Stomach smooth muscle (tissue), 2 donors: Measurements from ENCODE around the gene PPP1R15A.
"Not testable (repeated sequence)": the region's sequence is repeated elsewhere in the genome, so short reads cannot be mapped to it uniquely, and the experiment has no call there.

Source experiments
- H3K27ac ChIP-seq: one replicate; pipeline ENCODE4 v1.7.0; 2013; ENCODE audit warnings: mild to moderate bottlenecking, low read length, inconsistent platforms
- H3K27me3 ChIP-seq, 2 donors: one replicate each; pipeline ENCODE4 v1.7.0; 2013; ENCODE audit warnings: low read length in 2 of 2; ENCODE audit not compliant: insufficient read depth in 2 of 2, control insufficient read depth in 1 of 2
- H3K36me3 ChIP-seq, 2 donors: one replicate each; pipeline ENCODE4 v1.7.0; 2013; ENCODE audit warnings: low read length in 2 of 2; ENCODE audit not compliant: control insufficient read depth in 2 of 2, insufficient read depth in 2 of 2
- H3K4me1 ChIP-seq: one replicate; pipeline ENCODE4 v1.7.0; 2013; ENCODE audit warnings: low read length; ENCODE audit not compliant: control insufficient read depth, insufficient read depth
- H3K4me3 ChIP-seq, 2 donors: one replicate each; pipeline ENCODE4 v1.7.0; 2013; ENCODE audit warnings: low read length in 2 of 2
- H3K9ac ChIP-seq, 2 donors: one replicate each; pipeline ENCODE4 v1.7.0; 2013; ENCODE audit warnings: low read length in 2 of 2, mild to moderate bottlenecking in 1 of 2
- H3K9me3 ChIP-seq, 2 donors: one replicate each; pipeline ENCODE4 v1.7.0; 2013; ENCODE audit warnings: low read length in 2 of 2; ENCODE audit not compliant: control insufficient read depth in 2 of 2
- donor health status: healthy.
- donor health status: Pancreatic carcinoma.

The PPP1R15A gene

DNA sequence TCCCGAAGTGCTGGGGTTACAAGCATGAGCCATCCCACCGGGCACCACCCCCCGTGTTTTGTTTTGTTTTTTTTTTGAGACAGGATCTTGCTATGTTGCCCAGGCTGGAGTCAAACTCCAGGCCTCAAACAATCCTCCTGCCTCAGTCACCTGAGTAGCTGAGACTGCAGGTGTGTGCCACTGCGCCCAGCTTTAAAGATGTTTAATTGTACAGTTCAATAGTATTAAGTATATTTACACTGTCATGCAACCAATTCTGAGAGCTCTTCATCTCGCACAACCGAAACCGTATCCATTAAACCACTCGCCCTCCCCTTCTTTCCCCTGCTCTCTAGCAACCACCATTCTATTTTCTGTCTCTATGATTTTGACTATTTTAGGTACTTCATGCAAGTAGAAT is 43.5 kb downstream of the PPP1R15A start:
- Histone ChIP-seq H3K36me3 (peaks cover 42 to 54% of the 10 kb centered on the region in 2 donors), H3K9me3 (no peaks in the 10 kb centered on the region), H3K27me3 (no peaks in the 10 kb centered on the region), H3K27ac (no peak overlapping the region), H3K4me3 (no peak overlapping the region), H3K4me1 (no peaks in the 10 kb centered on the region), H3K9ac (no peak overlapping the region)

DNA sequence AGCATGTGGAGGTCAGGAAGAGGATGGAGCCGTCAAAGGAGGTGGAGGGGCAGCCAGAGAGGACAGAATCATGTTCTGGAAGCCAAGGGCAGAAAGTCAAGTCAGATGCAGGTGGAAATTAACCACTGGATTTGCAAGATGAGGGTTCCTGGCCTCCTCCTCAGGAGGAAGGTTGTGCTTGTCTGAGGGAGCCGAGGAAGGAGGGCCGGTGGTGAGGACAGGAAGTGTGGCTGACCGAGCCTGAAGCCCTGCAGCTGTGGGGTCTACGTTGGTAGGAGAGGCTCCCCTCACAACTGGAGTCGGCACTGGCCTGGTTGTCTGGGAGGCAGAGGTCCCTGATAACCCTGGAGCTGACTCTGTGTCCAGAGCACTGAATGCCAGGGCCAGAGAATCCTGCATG is 45.9 kb downstream of the PPP1R15A start:
- Histone ChIP-seq H3K36me3 (peaks cover 31 to 46% of the 10 kb centered on the region in 2 donors), H3K27me3 (no peaks in the 10 kb centered on the region), H3K9me3 (no peaks in the 10 kb centered on the region), H3K4me3 (no peak overlapping the region), H3K4me1 (no peaks in the 10 kb centered on the region), H3K9ac (no peak overlapping the region), H3K27ac (no peak overlapping the region)

DNA sequence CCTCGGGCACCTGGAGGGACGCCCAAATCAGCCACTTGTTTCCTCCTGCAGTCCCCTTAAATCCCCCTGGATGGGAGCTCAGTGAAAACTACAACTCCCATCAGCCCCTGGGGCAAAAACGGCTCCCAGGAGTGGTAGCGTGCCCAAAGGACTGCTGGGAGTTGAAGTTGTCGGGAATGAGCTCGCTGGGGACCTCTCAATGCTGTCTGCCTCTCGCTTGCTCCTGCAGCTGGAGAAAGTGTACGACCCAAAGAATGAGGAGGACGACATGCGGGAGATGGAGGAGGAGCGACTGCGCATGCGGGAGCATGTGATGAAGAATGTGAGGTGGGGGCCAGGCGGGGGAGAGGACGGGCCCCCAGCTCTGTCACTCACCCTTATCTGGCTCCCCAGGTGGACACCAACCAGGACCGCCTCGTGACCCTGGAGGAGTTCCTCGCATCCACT is 46.6 kb downstream of the PPP1R15A start:
- no peaks in the 10 kb centered on the region for H3K4me1 ChIP-seq
- H3K9ac ChIP-seq, result no peak overlapping the region
- H3K4me3 ChIP-seq, result no peak overlapping the region
- no peak overlapping the region for H3K27ac ChIP-seq
- H3K27me3 ChIP-seq, result no peaks in the 10 kb centered on the region
- peaks cover 24 to 41% of the 10 kb centered on the region in 2 donors for H3K36me3 ChIP-seq
- H3K9me3 ChIP-seq, result no peaks in the 10 kb centered on the region

DNA sequence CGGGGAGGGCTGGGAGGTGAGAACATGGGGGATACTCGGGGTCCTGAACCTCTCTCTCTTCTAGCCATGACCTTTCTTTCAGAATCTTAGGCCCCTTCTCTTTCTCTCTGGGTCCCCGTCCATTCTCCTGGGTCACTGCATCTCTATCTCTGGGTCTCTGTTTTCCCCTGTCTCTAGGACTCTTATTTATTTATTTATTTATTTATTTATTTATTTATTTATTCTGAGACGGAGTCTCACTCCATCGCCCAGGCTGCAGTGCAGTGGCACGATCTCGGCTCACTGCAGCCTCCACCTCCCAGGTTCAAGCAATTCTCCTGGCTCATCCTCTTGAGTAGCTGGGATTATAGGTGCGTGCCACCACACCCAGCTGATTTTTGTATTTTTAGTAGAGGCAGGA is 47.0 kb downstream of the PPP1R15A start:
- H3K9ac ChIP-seq, H3K9me3 ChIP-seq, H3K4me1 ChIP-seq, H3K4me3 ChIP-seq, H3K27ac ChIP-seq, H3K27me3 ChIP-seq: not testable (repeated sequence)
- peaks cover 21 to 38% of the 10 kb centered on the region in 2 donors for H3K36me3 ChIP-seq

DNA sequence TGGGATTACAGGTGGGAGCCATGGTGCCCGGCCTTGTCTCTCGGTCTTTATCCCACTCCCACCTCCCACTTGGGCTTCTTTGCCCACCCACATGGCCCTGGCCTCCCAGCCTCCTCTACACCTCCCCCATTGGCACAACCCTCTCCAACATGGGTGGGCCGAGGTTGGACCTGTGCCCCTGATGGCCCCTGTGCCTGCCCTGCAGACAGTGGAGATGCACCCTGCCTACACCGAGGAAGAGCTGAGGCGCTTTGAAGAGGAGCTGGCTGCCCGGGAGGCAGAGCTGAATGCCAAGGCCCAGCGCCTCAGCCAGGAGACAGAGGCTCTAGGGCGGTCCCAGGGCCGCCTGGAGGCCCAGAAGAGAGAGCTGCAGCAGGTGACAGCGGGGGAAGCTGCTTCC is 48.7 kb downstream of the PPP1R15A start:
- Histone ChIP-seq H3K9ac (no peak overlapping the region), H3K4me3 (no peak overlapping the region), H3K9me3 (no peaks in the 10 kb centered on the region), H3K27me3 (no peaks in the 10 kb centered on the region), H3K27ac (no peak overlapping the region), H3K36me3 (peaks cover 16 to 31% of the 10 kb centered on the region in 2 donors), H3K4me1 (no peaks in the 10 kb centered on the region)

DNA sequence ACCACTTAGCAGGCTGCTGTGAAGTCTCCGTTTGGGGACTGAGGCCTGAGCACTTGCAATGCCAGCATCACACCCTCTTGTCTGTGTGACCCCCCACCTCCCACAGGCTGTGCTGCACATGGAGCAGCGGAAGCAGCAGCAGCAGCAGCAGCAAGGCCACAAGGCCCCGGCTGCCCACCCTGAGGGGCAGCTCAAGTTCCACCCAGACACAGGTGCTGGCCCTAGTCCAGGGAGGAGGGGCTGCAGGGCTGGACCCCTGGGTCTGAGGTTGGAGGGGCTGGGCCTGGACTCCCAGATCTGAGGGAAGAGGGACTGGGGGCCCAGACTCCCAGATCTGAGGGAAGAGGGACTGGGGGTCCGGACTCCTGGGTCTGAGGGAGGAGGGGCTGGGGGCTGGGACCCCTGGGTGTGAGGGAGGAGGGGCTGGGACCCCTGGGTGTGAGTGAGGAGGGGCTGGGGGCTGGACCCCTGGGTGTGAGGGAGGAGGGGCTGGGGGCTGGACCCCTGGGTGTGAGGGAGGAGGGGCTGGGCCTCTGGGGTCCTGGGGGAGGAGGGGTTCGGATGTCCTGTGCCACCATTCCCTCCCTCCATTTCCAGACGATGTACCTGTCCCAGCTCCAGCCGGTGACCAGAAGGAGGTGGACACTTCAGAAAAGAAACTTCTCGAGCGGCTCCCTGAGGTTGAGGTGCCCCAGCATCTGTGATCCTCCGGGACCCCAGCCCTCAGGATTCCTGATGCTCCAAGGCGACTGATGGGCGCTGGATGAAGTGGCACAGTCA is 49.7 kb downstream of the PPP1R15A start:
- Histone ChIP-seq H3K9me3 (no peaks in the 10 kb centered on the region), H3K27ac (no peak overlapping the region), H3K27me3 (no peaks in the 10 kb centered on the region), H3K36me3 (peaks cover 16 to 29% of the 10 kb centered on the region in 2 donors), H3K4me1 (peaks cover under 1% of the 10 kb centered on the region), H3K4me3 (no peak overlapping the region), H3K9ac (no peak overlapping the region)

DNA sequence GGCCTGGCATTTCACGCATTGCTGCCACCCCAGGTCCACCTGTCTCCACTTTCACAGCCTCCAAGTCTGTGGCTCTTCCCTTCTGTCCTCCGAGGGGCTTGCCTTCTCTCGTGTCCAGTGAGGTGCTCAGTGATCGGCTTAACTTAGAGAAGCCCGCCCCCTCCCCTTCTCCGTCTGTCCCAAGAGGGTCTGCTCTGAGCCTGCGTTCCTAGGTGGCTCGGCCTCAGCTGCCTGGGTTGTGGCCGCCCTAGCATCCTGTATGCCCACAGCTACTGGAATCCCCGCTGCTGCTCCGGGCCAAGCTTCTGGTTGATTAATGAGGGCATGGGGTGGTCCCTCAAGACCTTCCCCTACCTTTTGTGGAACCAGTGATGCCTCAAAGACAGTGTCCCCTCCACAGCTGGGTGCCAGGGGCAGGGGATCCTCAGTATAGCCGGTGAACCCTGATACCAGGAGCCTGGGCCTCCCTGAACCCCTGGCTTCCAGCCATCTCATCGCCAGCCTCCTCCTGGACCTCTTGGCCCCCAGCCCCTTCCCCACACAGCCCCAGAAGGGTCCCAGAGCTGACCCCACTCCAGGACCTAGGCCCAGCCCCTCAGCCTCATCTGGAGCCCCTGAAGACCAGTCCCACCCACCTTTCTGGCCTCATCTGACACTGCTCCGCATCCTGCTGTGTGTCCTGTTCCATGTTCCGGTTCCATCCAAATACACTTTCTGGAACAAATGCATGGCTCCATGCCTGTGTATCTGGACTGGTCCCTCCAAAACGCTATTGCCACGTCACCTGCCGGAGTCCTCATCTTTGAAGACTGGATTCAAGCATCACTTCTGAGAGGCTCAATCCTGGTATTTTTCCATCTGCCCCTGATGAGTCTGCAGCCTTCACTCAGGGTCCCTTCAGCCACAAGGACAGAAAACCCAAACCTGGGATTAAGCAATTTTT is 50.6 kb downstream of the PPP1R15A start:
- H3K4me3 ChIP-seq, result no peak overlapping the region
- H3K9ac ChIP-seq, result no peak overlapping the region
- peaks cover 3% of the 10 kb centered on the region for H3K4me1 ChIP-seq
- peaks cover 16 to 28% of the 10 kb centered on the region in 2 donors for H3K36me3 ChIP-seq
- no peak overlapping the region for H3K27ac ChIP-seq
- no peaks in the 10 kb centered on the region for H3K9me3 ChIP-seq
- H3K27me3 ChIP-seq, result no peaks in the 10 kb centered on the region

DNA sequence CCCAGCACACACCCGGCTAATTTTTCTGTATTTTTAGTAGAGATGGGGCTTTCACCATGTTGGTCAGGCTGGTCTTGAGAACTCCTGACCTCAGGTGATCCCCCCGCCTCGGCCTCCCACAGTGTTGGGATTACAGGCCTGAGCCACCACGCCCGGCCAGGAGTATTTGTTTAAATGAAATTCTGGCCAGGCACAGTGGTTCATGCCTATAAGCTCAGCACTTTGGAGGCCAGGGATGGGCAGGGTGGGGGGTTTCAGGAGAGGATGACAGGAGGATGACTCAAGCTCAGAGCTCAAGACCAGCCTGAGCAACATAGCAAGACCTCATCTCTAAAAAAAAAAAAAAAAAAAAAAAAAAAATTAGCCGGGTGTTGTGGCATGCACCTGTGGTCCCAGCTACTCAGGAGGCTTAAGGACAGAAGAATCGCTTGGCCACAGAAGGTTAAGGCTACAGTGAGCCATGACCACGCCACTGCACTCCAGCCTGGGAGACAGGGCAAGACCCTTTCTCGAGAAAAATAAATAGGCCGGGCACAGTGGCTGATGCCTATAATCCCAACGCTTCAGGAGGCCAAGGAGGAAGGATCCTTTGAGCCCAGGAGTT is 53.1 kb downstream of the PPP1R15A start:
- H3K4me3 ChIP-seq, result no peak overlapping the region
- H3K9me3 ChIP-seq, result no peaks in the 10 kb centered on the region
- H3K27ac ChIP-seq, result no peak overlapping the region
- peaks cover 8 to 12% of the 10 kb centered on the region in 2 donors for H3K36me3 ChIP-seq
- H3K27me3 ChIP-seq, result no peaks in the 10 kb centered on the region
- no peak overlapping the region for H3K9ac ChIP-seq
- H3K4me1 ChIP-seq, result peaks cover 3% of the 10 kb centered on the region
